ENCODE data around the gene BCL2A1.
"Not testable (repeated sequence)": the region's sequence is repeated elsewhere in the genome, so short reads cannot be mapped to it uniquely, and the experiment has no call there.

BCL2A1 gene

DNA sequence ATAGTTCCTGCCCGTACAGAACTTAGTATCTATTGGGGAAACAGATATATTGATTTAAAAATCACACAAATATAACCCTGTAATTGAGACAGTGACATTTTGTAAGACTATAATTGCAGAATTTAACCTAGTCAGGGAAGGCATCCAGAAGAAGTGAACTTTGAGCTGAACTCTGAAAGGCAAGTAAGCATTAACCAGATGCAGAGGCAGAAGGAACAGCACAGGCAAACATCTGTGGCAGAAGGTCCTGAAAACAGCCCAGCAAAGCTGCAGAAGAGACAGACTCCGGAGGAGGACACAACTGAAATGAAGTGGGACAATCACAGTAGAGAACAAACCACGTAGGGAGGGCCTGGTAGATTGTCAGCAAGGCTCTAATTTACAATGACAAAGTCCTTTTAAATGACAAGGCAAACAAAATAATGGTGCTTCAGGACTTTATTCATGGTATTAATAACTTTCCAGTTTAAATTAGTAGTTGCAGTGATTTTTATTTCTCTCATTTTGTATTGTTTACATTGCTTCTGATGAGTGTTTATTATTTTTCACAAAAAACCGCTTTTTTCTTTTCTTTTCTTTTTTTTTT, 14.5 kb downstream of the BCL2A1 start:
- no peak for DNase-seq

DNA sequence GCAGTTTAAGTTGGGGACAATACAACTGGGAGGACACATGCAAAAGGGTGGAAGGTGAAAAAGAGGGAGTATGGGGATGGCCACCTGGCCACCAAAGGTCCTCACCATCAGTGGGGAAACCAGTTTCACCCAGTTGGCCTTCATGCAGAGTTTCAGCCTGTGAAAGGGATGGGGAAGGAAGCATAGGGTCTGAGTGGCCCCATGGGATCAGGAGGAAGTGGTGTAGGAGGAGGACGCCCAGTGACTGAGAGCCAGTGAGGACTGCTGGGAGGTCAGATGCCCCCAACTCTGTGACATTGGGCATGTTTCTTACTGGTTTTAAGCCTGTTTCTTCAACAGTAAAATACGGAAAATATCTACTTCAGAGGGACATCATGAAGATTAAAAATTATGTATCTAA, 16.3 kb downstream of the BCL2A1 start:
- DNase-seq = no peak

DNA sequence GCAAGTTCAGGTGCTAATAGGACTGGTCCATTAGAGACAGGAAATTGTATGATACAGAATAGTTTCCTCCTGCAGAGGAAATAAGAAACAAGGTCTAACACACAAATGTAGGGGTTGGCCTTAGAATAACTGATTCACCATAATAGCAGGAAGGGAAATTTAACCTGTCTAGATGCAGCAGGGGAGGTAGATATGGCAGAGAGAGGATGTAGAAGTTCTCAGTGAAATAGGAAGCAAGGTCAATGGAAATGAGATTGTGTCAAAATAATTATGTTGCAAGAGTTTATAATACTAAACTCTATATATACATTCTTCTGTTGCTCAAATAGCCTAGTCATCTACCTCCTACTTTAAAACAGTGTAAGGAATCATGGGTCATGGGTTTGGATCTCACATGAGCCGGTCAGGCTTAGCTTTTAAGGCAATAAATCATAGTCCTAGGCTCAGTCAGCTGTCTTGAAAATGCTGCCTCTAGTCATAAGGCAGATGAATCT, 17.0 kb downstream of the BCL2A1 start:
- DNase-seq = no peak

DNA sequence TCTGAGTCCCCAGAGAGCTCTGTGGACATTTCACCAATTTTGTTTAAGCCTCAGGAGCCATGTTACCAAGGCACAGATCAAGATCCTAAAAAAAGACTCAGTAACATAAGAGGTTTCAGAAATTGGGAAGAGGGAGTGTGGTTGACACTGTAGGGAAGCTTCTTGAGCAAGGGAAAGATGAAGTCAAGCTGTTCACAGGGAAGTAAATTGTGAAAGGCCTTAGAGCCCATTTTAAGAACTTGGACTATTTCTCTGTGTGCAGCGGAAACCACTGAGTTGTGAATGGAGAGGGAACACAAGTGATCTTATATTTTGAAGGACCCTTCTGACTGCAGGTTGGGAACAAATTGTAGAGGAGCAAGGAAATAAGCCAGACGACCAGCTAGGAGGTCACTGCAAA, 18.7 kb downstream of the BCL2A1 start:
- no peak for DNase-seq

DNA sequence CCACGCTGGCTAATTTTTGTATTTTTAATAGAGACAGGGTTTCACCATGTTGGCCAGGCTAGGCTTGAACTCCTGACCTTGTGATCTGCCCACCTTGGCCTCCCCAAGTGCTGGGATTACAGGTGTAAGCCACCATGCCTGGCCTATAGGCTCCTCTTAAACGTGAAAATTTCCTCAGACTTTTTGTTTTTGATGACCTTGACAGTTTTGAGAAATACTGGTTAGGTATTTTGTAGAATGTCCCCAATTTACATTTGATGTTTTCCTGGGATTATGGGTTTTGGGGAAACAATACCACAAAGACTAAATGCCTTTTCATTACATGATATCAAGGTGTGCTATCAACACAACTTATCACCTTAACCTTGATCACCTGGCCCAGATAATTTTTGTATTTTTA, 20.7 kb downstream of the BCL2A1 start:
- DNase-seq = no peak

DNA sequence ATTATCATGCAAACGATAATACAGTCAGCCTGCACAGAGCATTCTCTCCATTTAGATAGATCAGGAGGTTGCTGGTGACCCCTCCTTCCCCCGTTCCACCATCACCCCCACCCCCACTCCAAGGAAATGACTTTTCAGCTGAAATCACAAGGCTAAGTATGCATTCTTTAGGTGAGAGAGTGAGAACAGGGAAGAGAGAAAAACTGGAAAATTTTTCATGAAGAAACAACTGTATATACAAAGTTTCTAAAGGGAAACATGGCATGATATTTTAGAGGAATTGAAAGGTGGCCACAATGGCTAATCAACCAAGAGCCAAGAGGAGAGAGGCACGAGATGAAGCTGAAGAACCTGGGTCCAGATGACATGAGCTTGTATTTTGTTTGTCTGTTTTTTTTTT, 22.2 kb downstream of the BCL2A1 start:
- DNase-seq = no peak

DNA sequence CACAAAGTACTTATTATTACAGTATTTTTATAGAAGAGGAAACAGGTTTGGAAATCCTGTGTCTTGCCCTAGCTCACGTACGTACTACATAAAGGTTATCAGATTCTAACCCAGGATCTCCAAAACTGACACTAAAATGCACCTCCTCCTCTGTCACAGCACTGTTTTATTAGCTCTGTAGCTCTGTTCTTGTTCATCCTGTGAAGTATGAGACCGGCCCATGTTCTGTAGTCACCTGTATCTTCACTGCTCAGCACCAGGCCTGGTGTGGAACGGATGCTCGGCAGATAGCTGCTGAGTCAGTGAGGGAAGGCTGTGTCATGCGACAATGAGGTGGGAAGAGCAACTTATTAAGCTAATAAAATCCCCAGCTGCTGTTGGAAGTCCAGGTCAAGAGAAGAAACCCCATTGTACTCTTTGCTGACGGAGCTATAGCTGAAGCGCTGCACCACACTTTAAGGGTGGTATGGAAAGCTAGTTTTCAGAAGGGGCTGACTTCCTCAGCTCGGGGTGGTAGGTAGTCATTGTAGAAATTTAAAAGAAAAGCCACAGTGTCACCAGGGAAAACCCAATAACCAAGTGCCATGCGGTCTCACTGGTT, 22.8 kb downstream of the BCL2A1 start:
- DNase-seq = no peak

DNA sequence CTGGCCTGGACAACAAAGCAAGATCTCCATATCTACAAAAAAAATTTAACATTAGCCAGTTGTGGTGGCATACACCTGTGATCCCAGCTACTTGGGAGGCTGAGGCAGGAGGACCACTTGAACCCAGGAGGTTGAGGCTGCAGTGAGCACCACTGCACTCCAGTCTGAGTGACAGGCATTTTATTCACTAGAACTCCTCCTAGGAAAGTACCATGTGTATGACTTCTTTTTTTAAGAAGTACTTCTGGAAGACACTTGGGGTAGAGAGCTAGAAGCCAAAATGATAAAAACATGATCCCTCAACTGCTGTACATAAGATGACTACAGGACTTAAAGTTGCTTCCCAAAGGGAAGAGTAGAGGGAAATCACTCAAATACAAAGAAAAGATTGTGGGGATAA, 24.0 kb downstream of the BCL2A1 start:
- no peak for DNase-seq

DNA sequence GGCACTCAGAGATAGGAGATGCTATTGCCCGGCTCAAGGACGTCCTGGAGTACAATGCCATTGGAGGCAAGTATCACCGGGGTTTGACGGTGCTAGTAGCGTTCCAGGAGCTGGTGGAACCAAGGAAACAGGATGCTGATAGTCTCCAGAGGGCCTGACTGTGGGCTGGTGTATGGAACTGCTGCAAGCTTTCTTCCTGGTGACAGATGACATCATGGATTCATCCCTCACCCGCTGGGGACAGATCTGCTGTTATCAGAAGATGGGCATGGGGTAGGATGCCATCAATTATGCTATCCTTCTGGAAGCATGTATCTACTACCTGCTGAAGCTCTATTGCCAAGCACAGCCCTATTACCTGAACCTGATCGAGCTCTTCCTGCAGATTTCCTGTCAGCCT, 26.4 kb downstream of the BCL2A1 start:
- DNase-seq = no peak

DNA sequence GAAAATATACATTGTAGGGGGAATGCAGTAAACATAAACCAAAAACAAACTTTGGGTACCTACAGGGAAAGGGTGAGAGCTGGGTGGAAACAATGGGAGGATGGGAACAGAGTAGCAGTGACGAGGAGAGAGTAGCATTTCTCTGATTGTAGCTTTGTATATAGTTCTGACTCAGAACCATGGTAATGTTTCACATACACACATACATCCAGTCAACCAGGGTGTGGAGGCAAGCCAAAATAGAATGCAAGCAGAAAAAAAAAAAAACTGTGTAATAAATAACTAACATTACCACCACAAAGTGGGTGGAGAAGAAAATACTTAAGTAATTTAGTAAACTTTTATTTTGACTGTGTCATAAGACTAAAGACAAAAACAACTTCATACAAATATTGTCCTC, 27.2 kb downstream of the BCL2A1 start:
- DNase-seq = no peak

DNA sequence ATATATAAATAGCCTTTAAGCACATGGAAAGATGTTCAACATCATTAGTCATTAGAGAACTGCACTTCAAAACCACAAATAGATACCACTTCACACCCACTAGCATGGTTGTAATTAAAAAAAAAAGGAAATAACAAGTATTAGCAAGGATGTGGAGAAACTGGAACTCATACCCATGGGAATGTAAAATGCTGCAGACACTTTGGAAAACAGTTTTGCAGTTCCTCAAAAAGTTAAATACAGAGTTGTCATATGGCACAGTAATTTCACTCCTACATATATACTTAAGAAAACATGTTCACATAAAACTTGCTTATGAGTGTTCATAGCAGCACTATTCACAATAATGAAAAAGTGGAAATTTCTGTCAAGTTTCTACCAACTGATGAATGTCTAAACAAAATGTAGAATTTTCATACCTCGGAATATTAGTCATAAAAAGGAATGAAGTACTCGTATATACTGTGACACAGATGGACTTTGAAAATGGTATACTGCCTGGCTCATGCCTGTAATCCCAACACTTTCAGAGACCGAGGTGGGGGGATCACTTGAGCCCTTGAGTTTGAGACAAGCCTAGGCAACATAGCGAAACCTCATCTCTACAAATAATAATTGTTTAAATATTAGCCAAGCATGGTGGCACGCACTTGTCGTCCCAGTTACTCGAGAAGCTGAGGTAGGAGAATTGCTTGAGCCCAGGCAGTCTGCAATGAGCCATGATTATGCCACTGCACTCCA, 28.1 kb downstream of the BCL2A1 start:
- no peak for DNase-seq

DNA sequence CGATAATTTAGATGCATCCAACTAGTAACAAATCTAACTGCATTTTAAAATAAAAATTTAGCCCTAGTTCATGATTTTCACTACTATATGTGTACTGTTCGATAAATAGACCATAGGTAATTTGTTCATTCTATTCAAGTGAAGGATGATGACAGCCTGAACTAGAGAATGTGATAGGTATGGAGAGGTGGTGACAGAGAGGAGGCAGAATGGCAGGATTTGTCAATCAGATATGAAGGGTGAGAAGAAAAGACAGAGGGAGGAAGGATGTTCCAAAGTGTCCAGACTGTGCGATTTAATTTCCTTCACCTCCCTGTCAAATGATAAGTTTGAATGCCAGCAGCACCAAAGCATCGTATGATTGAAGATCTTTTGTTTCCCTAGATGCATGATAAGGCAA, 31.6 kb downstream of the BCL2A1 start:
- DNase-seq = no peak

DNA sequence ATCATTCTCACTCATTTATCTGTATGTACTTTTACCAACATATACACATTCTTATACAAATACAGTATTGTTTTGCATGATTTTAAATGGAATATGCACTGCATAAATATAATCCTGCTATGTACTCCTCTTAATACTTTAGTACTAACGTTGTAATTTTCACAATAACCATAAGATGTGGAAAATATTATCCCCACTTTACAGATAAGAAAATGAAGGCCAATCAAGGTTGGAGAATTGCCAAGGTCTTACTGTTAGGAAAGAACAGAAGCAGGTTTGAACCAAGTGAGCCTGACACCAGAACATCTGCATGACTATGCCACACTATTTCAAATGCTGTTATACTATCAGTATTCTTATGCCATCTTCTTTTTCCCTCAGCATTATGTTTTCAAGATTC, 32.9 kb downstream of the BCL2A1 start:
- no peak for DNase-seq

DNA sequence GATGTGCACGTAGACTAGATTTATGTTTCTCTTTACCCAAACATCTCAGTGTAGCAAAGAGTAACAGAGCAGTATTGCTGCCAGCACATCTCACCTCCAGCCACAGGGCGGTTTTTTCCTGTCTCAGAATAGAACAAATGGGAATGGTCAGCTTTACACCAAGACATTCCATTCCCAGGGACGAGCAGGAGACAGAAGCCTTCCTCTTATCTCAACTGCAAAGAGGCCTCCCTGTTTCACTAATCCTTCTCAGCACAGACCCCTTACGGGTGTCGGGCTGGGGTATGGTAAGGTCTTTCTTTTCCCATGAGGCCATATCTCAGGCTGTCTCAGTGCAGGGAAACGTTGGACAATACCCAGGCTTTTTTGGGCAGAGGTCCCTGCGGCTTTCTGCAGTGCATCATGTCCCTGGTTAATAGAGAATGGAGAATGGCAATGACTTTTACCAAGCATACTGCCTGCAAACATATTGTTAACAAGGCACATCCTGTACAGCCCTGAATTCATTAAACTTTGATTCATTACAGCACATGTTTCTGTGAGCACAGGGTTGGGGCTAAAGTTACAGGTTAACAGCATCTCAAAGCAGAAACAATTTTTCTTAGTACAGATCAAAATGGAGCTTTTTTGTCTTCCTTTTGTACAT, 35.3 kb downstream of the BCL2A1 start:
- not testable (repeated sequence) for DNase-seq

DNA sequence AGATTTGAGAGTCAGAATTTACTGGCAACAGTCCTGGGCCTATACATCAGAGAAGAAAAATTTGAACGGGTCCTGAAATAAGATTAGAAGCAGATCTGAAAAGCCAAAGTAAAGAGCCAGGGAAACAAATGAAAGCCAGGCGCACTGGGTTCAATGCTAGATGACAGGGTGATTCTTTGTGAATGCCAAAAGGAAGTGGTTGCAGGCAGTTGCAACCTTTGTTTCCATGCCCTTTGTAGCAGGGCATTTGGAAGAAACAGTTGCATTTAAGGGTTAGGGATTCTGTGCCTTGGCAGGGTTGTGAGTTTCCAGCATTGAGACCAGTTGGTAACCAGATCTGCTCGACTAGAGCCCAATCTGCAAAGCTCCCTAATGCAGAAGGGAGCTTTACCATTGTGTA, 37.8 kb downstream of the BCL2A1 start:
- DNase-seq = no peak

DNA sequence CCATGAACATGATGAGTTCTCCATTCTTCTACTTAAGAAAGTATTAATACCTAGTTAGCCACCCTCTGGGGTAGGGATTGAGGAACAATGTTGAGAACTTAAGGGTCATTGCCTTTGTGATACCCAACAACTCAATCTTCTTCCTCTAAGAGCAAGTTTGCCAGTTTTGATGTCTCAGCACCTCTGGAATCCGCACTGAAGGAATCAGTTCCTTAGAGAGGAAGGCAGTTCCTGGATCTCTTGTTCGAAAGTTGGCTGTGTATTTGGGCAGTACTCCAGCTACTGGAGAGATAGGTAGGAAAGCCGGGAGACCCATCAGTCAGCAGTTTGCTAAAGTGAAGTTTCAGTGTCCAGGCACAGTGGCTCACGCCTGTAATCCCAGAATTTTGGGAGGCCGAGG, 38.5 kb downstream of the BCL2A1 start:
- no peak for DNase-seq

DNA sequence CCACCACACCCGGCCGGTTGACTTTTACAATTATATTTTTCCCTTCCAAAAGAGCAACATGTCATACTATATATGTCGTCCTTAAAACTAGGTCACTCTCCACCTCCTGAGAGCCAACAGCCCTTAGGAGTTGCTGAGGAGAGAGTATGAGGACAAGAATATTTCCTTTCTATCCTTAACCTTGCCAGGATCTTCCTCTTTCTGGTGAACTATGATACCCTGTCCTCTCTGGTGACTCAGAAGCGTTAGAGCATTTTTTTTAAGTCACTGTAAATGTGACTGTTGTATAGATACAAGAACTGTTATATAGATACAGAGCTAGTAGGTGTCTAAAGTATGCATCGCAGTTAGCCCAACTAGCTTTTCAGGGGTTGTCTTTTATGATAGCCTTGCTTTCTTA, 40.5 kb downstream of the BCL2A1 start:
- no peak for DNase-seq

DNA sequence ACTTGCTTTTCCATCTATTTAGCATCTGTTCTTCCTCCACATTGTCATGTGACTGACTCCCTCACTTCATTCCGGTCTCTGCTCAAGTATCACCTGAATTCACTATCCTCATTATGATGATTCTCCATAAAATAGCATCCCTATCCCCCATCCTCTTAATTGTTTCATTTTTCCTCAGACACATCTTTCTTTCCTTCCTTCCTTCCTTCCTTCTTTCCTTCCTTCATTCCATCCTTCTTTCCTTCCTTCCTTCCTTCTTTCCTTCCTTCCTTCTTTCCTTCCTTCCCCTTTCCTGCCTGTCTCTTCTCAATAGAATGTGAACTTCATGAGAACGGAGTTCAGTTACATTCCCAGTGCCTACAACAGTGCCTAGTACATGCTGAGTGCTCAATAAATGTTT, 41.6 kb downstream of the BCL2A1 start:
- DNase-seq = no peak

DNA sequence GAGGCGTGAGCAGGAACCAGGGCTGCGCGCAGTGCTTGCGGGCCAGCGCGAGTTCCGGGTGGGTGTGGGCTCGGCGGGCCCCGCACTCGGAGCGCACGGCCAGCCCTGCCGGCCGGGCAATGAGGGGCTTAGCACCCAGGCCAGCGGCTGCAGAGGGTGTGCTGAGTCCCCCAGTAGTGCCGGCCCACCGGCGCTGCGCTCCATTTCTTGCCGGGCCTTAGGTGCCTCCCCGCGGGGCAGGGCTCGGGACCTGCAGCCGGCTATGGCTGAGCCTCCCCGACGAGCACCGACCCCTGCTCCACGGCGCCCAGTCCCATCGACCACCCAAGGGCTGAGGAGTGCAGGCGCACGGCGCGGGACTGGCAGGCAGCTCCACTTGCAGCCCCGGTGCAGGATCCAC, 44.9 kb downstream of the BCL2A1 start:
- DNase-seq = not testable (repeated sequence)

DNA sequence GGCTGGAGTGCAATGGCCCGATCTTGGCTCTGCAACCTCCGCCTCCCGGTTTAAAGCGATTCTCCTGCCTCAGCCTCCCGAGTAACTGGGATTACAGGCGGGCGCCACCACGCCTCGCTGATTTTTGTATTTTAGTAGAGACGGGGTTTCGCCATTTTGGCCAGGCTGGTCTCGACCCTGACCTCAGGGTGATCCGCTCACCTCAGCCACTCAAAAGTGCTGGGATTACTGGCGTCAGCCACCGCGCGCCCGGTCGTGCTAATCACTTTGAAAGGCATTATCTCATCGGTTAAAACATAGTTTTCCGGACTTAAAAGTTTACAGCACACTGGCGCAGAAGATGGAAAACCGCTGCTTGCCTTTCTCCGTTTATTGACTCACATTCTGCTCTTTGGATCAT, 46.6 kb downstream of the BCL2A1 start:
- DNase-seq = no peak

DNA sequence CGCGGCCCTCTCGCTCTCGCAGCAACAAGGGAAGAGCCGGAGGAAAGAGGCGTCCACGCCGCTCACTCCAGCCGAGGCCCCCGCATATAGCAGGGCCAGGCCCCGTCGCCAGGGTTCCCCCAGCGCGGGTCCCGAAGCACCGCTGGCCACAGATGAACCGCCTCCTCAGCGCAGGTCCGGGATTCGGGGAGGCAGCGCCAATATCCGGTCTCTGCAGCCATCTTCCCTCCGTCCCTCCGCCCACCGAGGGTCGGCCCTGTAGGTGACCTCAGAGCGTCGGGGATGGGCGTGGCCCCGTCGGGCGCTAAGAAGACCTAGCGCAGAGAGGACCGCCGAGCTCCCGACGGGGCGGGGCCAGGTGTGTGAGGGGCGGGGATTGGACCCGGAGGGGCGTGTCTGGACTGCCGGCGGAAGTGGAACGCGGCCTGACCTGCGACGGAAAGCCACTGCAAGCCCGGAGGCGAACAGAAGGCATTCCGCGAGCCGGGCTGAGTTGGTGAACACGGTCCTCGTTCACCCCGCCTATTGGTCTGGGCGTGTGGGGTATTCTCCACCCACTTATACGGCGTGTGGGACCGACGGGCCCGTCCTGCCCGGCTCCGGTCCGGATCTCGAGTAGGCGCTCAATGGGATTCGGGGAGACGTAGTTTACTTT, 47.4 kb downstream of the BCL2A1 start:
- DNase-seq = peak; percentile 85

DNA sequence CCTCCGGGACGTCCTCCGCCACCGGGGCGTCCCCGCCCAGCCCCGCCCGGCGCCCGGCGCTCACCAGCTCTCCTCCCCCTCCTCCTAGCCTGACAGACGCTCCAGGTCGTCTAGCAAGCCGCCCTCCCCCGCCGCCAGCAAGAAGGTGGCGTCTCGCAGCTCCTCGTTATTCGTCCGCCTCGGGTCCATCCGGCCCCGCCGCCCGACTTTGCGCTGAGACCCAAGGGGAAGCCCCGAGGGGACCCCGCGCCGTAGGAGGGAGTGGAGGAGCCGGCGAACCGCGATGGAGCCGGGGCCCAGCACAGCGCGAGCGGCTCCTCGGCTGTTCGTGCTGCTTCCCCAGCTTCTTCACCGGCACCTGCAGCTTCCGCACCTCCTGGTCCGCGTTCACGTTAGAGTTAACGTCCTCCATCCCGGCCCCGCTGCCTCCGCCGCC, 47.9 kb downstream of the BCL2A1 start:
- DNase-seq = peak; percentile 12

DNA sequence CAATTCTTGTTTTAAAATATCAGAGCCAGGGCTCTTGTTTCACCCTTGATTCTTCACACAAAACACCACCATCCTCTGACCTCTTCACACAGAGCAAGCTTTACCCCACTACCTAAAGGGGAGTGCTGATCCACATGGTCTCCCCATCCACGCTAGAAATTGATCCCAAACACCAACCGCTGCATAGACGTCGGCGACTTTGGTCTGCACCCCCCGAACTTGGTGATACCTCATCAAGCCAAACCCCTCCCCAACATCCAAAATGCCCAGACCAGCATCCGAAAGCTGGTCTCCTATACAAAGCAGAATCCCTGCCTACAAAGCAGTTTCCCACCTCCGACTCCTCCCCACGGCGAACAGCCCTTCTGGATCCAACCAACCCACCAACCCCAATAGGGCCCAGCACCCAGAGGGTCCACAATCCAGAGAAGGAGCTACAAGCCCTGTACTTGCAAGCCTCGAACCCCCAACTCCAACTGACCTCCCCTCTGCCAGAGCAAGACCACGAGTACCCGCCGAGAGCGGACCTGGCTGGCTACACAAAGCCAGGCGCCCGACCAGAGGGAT, 48.4 kb downstream of the BCL2A1 start:
- DNase-seq = no peak
